ENCODE measurements around the gene OBSCN. TPM values are rescaled to one million over a fixed set of nuclear protein-coding genes. Genes with fewer than 3 reads are reported as not detected.

OBSCN gene
- total and polyA plus RNA-seq, 2 of the 13 experiments (the other 11 are each of a cell fraction or from before 2014, with no cell fraction given): 0.20 TPM

DNA sequence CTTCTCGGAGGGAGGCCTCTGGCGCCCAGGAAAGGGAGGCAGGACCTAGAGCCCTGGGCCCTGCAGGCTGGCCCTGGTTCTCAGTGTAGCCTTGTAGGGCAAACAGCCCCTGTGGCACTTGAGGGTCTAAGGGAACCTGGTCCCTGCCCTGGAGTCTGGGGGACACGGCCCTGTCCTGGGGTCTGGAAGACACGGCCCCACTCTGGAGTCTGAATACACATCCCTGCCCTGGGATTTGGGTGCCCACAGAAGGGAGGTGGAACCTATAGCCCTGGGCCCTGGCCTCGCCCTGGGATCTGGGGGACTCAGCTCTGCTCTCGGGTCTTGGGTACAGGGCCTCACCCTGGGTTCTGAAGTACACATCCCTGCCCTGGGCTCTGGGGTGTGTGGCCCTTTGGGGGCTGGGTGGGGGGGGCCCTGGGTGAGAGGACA, 97.9 kb downstream of the OBSCN start:
- BruUV-seq (replicated peaks): no TSS peak
- CTCF ChIA-PET (ENCODE audit: low intra/inter-chr PET ratio, low total read pairs): no interaction called here

More for the DNA sequence above, 97.9 kb downstream of the OBSCN start:
- POLR2A ChIA-PET: no interaction called here
- Histone ChIP-seq H4K20me1 (ENCODE audit: insufficient read depth, low read length) (no peaks in the 10 kb centered on the region), H3K4me3 (replicated peaks in 1 of 3; ENCODE audit: insufficient read depth in 1 of 3, low read depth in 2 of 3, low read length in 3 of 3) (no peak overlapping the region), H3K79me2 (ENCODE audit: insufficient read depth, low read length) (no peaks in the 10 kb centered on the region), H3K9me3 (ENCODE audit: low read length) (peaks cover 31% of the 10 kb centered on the region), H3K4me1 (ENCODE audit: insufficient read depth, low read length) (no peaks in the 10 kb centered on the region), H3K36me3 (replicated peaks in 1 of 2; ENCODE audit: control insufficient read depth in 1 of 2, insufficient read depth in 2 of 2, low read length in 2 of 2) (no peaks in the 10 kb centered on the region), H2AFZ (ENCODE audit: low read length) (no peak overlapping the region), H3K27me3 (ENCODE audit: control insufficient read depth in 1 of 2, insufficient read depth in 2 of 2, low read length in 2 of 2) (peaks cover 7 to 29% of the 10 kb centered on the region in 2 experiments; a peak in 4 of 5 replicates), H3K27ac (ENCODE audit: extremely low read length, insufficient read depth, low read length) (no peak overlapping the region), H3K9ac (ENCODE audit: insufficient read depth, low read depth, low read length) (no peak overlapping the region), H3K4me2 (ENCODE audit: low read depth, low read length) (no peak overlapping the region)
- TF ChIP-seq, protein P1, sequence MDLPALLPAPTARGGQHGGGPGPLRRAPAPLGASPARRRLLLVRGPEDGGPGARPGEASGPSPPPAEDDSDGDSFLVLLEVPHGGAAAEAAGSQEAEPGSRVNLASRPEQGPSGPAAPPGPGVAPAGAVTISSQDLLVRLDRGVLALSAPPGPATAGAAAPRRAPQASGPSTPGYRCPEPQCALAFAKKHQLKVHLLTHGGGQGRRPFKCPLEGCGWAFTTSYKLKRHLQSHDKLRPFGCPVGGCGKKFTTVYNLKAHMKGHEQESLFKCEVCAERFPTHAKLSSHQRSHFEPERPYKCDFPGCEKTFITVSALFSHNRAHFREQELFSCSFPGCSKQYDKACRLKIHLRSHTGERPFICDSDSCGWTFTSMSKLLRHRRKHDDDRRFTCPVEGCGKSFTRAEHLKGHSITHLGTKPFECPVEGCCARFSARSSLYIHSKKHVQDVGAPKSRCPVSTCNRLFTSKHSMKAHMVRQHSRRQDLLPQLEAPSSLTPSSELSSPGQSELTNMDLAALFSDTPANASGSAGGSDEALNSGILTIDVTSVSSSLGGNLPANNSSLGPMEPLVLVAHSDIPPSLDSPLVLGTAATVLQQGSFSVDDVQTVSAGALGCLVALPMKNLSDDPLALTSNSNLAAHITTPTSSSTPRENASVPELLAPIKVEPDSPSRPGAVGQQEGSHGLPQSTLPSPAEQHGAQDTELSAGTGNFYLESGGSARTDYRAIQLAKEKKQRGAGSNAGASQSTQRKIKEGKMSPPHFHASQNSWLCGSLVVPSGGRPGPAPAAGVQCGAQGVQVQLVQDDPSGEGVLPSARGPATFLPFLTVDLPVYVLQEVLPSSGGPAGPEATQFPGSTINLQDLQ (CRISPR knock-in tag; IDR thresholded peaks at IDR 0.05): no peak
- TF ChIP-seq, protein P2, sequence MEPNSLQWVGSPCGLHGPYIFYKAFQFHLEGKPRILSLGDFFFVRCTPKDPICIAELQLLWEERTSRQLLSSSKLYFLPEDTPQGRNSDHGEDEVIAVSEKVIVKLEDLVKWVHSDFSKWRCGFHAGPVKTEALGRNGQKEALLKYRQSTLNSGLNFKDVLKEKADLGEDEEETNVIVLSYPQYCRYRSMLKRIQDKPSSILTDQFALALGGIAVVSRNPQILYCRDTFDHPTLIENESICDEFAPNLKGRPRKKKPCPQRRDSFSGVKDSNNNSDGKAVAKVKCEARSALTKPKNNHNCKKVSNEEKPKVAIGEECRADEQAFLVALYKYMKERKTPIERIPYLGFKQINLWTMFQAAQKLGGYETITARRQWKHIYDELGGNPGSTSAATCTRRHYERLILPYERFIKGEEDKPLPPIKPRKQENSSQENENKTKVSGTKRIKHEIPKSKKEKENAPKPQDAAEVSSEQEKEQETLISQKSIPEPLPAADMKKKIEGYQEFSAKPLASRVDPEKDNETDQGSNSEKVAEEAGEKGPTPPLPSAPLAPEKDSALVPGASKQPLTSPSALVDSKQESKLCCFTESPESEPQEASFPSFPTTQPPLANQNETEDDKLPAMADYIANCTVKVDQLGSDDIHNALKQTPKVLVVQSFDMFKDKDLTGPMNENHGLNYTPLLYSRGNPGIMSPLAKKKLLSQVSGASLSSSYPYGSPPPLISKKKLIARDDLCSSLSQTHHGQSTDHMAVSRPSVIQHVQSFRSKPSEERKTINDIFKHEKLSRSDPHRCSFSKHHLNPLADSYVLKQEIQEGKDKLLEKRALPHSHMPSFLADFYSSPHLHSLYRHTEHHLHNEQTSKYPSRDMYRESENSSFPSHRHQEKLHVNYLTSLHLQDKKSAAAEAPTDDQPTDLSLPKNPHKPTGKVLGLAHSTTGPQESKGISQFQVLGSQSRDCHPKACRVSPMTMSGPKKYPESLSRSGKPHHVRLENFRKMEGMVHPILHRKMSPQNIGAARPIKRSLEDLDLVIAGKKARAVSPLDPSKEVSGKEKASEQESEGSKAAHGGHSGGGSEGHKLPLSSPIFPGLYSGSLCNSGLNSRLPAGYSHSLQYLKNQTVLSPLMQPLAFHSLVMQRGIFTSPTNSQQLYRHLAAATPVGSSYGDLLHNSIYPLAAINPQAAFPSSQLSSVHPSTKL (CRISPR knock-in tag; IDR thresholded peaks at IDR 0.05): no peak
- TF ChIP-seq ZBTB42 (CRISPR knock-in tag; IDR thresholded peaks at IDR 0.05) (no peak), ZNF792 (CRISPR knock-in tag; IDR thresholded peaks at IDR 0.05) (no peak), TRIM24 (CRISPR knock-in tag; IDR thresholded peaks at IDR 0.05) (no peak), SALL1 (CRISPR knock-in tag; IDR thresholded peaks at IDR 0.05) (no peak), RARA (CRISPR knock-in tag; IDR thresholded peaks at IDR 0.05) (no peak)
- TF ChIP-seq, protein P3, sequence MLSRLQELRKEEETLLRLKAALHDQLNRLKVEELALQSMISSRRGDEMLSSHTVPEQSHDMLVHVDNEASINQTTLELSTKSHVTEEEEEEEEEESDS (CRISPR knock-in tag; IDR thresholded peaks at IDR 0.05; ENCODE audit: borderline replicate concordance): no peak
- TF ChIP-seq, protein P4, sequence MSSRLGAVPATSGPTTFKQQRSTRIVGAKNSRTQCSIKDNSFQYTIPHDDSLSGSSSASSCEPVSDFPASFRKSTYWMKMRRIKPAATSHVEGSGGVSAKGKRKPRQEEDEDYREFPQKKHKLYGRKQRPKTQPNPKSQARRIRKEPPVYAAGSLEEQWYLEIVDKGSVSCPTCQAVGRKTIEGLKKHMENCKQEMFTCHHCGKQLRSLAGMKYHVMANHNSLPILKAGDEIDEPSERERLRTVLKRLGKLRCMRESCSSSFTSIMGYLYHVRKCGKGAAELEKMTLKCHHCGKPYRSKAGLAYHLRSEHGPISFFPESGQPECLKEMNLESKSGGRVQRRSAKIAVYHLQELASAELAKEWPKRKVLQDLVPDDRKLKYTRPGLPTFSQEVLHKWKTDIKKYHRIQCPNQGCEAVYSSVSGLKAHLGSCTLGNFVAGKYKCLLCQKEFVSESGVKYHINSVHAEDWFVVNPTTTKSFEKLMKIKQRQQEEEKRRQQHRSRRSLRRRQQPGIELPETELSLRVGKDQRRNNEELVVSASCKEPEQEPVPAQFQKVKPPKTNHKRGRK (CRISPR knock-in tag; IDR thresholded peaks at IDR 0.05): no peak
- WGBS (ENCODE audit: low lambda C conversion rate): 0% methylated on average over 3 of the region's 6 CpGs
- DNase-seq (ENCODE audit: low spot score) (no peak), ATAC-seq (no peak), FAIRE-seq (no peak)
- intact Hi-C loops (cut with micrococcal nuclease; ENCODE audit: unreplicated experiment): no loop called here
- in situ Hi-C loops (cut with HindIII; ENCODE audit: extremely low pct_ligation_motif_present, low pct_unique_long_range_greater_than_20kb): no loop called here
